Gastroesophageal sphincter (tissue), 4 donors: ENCODE data around the gene RALGPS2. TPM values are rescaled to one million over a fixed set of nuclear protein-coding genes. Genes with fewer than 3 reads are reported as not detected.
A peak's percentile ranks its signal among the peaks of the same experiment; 100 is the strongest.

Experiments used
- ATAC-seq: fragments of 150-250 bp; one replicate; pipeline ENCODE4 v1.9.1; 2016; ENCODE audit warnings: mild to moderate bottlenecking, moderate library complexity
- H3K27ac ChIP-seq, 4 donors: fragments of 200-600 bp; sonication (generic) in 3 of 4; 1 replicate in 3 of 4; 2 replicates in 1 of 4; pipeline ENCODE4 v1.5.1; 2016 to 2019
- H3K27me3 ChIP-seq: fragments of 200-600 bp; sonication (generic); one replicate; pipeline ENCODE4 v1.5.1; 2019
- H3K36me3 ChIP-seq, 2 donors: fragments of 200-600 bp; sonication (generic); one replicate each; pipeline ENCODE4 v1.5.1; 2019; ENCODE audit warnings: control low read depth in 1 of 2
- H3K4me1 ChIP-seq, 3 donors: fragments of 200-600 bp; sonication (generic); 1 replicate in 2 of 3; 2 replicates in 1 of 3; pipeline ENCODE4 v1.5.1; 2016 to 2019; ENCODE audit warnings: control low read depth in 2 of 3
- H3K4me3 ChIP-seq, 2 donors: fragments of 200-600 bp; sonication (generic); one replicate each; pipeline ENCODE4 v1.5.1; 2019; ENCODE audit warnings: mild to moderate bottlenecking in 1 of 2, moderate library complexity in 1 of 2
- H3K9me3 ChIP-seq, 3 donors: fragments of 200-600 bp; sonication (generic); one replicate each; pipeline ENCODE4 v1.5.1; 2017 to 2019; ENCODE audit warnings: control low read depth in 2 of 3
- CTCF ChIP-seq, 4 experiments: fragments of 200-600 bp in 2 of 4; fragments of 450-650 bp in 2 of 4; sonication (generic) in 1 of 4; IDR thresholded peaks; one replicate each; pipeline ENCODE4 v1.5.1; 2017 to 2019; ENCODE audit warnings: antibody characterized with exemption in 4 of 4, mild to moderate bottlenecking in 2 of 4, moderate library complexity in 2 of 4
- EP300 ChIP-seq: sonication (generic); formaldehyde crosslinking; IDR thresholded peaks from one replicate; pipeline ENCODE4 v1.6.1; 2017; ENCODE audit warnings: antibody characterized with exemption, mild to moderate bottlenecking
- POLR2A ChIP-seq, 2 donors: fragments of 450-650 bp; IDR thresholded peaks; one replicate each; pipeline ENCODE4 v1.6.1; 2017; ENCODE audit warnings: antibody characterized with exemption in 2 of 2, mild to moderate bottlenecking in 2 of 2, moderate library complexity in 1 of 2
- POLR2AphosphoS5 ChIP-seq: sonication (generic); formaldehyde crosslinking; IDR thresholded peaks from one replicate; pipeline ENCODE4 v1.6.1; 2017; ENCODE audit warnings: antibody characterized with exemption
- WGBS, 2 donors: methylation state at CpG; one replicate each; pipeline ENCODE4 v1.1.5; 2018; ENCODE audit warnings: low coverage in 1 of 2; 5-methylcytosine and 5-hydroxymethylcytosine counted together
- total RNA-seq, 4 donors: library from RNA; depleted of rRNA; stranded (reverse); fragments of >200 nt; gene quantifications; one replicate each; pipeline ENCODE4 v1.1.0, GENCODE V29; 2016

Gene RALGPS2
- total RNA-seq, 4 donors from 2014 or later, result 12.0 to 17.7 (median 15.1) TPM

- no peak for ATAC-seq
- H3K27ac ChIP-seq, result no peak overlapping the region
- no peaks in the 10 kb centered on the region for H3K27me3 ChIP-seq
- no peak for TF ChIP-seq CTCF (IDR thresholded peaks at IDR 0.05)
- no peak for TF ChIP-seq EP300
- no peak for TF ChIP-seq POLR2A (IDR thresholded peaks at IDR 0.05)
- no peak for TF ChIP-seq POLR2AphosphoS5
- no peak overlapping the region for H3K4me3 ChIP-seq
- H3K4me1 ChIP-seq, result no peaks in the 10 kb centered on the region
- peaks cover 0 to 13% (median 0%) of the 10 kb centered on the region in 3 donors for H3K9me3 ChIP-seq
- no peaks in the 10 kb centered on the region for H3K36me3 ChIP-seq
- WGBS, 2 donors, result 50% methylated on average over 3 of the region's 5 CpGs; no CpG with 5 or more reads in 1 of the 2 donors
Observed at GRCh38 chr1:178772952-178773351, 47.9 kb downstream of the RALGPS2 start.

- ATAC-seq, result no peak
- no peak for TF ChIP-seq POLR2AphosphoS5
- TF ChIP-seq CTCF (IDR thresholded peaks at IDR 0.05), result peak; percentile 30 to 41 (median 36)
Observed at GRCh38 chr1:178774263-178774662, 49.2 kb downstream of the RALGPS2 start.

GRCh38 chr1:178776553-178776952 is 51.5 kb downstream of the RALGPS2 start:
- Histone ChIP-seq H3K36me3 (no peaks in the 10 kb centered on the region), H3K27me3 (no peaks in the 10 kb centered on the region), H3K27ac (no peak overlapping the region), H3K4me3 (no peak overlapping the region), H3K4me1 (no peaks in the 10 kb centered on the region), H3K9me3 (no peaks in the 10 kb centered on the region)
- no peak for TF ChIP-seq EP300
- no peak for TF ChIP-seq CTCF (IDR thresholded peaks at IDR 0.05)
- WGBS, 2 donors, result 59 to 64% methylated on average over 2 of the region's 2 CpGs
- ATAC-seq, result no peak

More at GRCh38 chr1:178774263-178774662, 49.2 kb downstream of the RALGPS2 start:
- Histone ChIP-seq H3K27ac (no peak overlapping the region), H3K9me3 (peaks cover 0 to 4% (median 0%) of the 10 kb centered on the region in 3 donors), H3K36me3 (no peaks in the 10 kb centered on the region), H3K27me3 (no peaks in the 10 kb centered on the region), H3K4me1 (no peaks in the 10 kb centered on the region), H3K4me3 (no peak overlapping the region)

GRCh38 chr1:178781533-178782330 is 56.7 kb downstream of the RALGPS2 start:
- no peak overlapping the region for H3K27ac ChIP-seq
- no peaks in the 10 kb centered on the region for H3K4me1 ChIP-seq
- no peaks in the 10 kb centered on the region for H3K9me3 ChIP-seq
- no peak overlapping the region for H3K4me3 ChIP-seq
- WGBS, 2 donors, result 69 to 86% methylated on average over 2 of the region's 2 CpGs
- no peak for ATAC-seq
- H3K36me3 ChIP-seq, result no peaks in the 10 kb centered on the region
- no peak for TF ChIP-seq POLR2A (IDR thresholded peaks at IDR 0.05)
- no peak for TF ChIP-seq CTCF (IDR thresholded peaks at IDR 0.05)
- no peak for TF ChIP-seq POLR2AphosphoS5
- no peak for TF ChIP-seq EP300
- H3K27me3 ChIP-seq, result no peaks in the 10 kb centered on the region

GRCh38 chr1:178784131-178784536 is 59.1 kb downstream of the RALGPS2 start:
- no peak for ATAC-seq
- Histone ChIP-seq H3K4me1 (no peaks in the 10 kb centered on the region), H3K4me3 (no peak overlapping the region), H3K36me3 (no peaks in the 10 kb centered on the region), H3K9me3 (no peaks in the 10 kb centered on the region), H3K27me3 (no peaks in the 10 kb centered on the region), H3K27ac (no peak overlapping the region)
- TF ChIP-seq POLR2A (IDR thresholded peaks at IDR 0.05), result no peak
- TF ChIP-seq POLR2AphosphoS5, result no peak
- no peak for TF ChIP-seq CTCF (IDR thresholded peaks at IDR 0.05)
- TF ChIP-seq EP300, result no peak
- 80 to 82% methylated on average over 2 of the region's 2 CpGs for WGBS, 2 donors
